Lower leg skin (tissue), 4 donors: ENCODE results near the gene ZNF341. TPM values are rescaled to one million over a fixed set of nuclear protein-coding genes. Genes with fewer than 3 reads are reported as not detected.

ENCODE experiments used
- DNase-seq, 2 donors: peaks; one replicate each; pipeline ENCODE4 v3.0.0-alpha.2; 2019; ENCODE audit warnings: low spot score in 2 of 2
- H3K4me3 ChIP-seq: fragments of 200-600 bp; sonication (generic); 2 replicates; pipeline ENCODE4 v1.5.1; 2017; ENCODE audit warnings: mild to moderate bottlenecking, low read depth; ENCODE audit not compliant: poor library complexity, severe bottlenecking
- POLR2A ChIP-seq, 2 donors: fragments of 450-650 bp; IDR thresholded peaks; one replicate each; pipeline ENCODE4 v1.6.1; 2016 to 2017; ENCODE audit warnings: antibody characterized with exemption in 2 of 2, mild to moderate bottlenecking in 1 of 2, moderate library complexity in 1 of 2
- WGBS, 2 donors: methylation state at CpG; one replicate each; pipeline ENCODE4 v1.1.5; 2018; 5-methylcytosine and 5-hydroxymethylcytosine counted together
- intact Hi-C: fragments of 100-400 bp; cut with DNase I; formaldehyde crosslinking; loops from one replicate; pipeline ENCODE4 v1.15.0; 2023; ENCODE audit warnings: low total_unique reads
- total RNA-seq, 4 donors: library from RNA; depleted of rRNA; stranded (reverse); fragments of >200 nt; gene quantifications; one replicate each; pipeline ENCODE4 v1.1.0, GENCODE V29; 2016
- TF ChIP-seq, protein P1 (sequence below), 3 donors: fragments of 450-650 bp; IDR thresholded peaks; one replicate each; pipeline ENCODE4 v1.5.1; 2016; ENCODE audit warnings: antibody characterized with exemption in 3 of 3, mild to moderate bottlenecking in 3 of 3, moderate library complexity in 2 of 3

The ZNF341 gene
- total RNA-seq, 4 donors from 2014 or later = 3.5 to 5.4 (median 4.2) TPM

DNA sequence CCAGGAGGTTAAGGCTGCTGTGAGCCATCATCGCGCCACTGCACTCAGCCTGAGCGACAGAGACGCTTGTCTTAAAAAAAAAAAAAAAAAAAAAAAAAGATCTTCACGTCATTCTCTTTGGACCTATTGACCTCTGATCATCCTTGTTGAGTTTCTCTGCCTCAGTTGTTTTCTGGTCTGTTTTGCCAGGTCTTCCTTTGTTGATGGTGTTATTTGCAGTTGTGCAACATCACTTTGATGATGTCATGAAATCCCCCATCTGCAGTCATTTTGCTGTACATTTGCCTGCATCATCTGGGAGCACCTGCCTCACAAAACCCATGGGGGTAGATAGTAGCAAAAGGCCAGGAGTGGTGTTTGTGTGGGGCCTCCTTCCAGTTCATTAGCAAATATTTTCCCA lies 40.1 kb downstream of the ZNF341 start:
- H3K4me3 ChIP-seq = no peak overlapping the region
- 90 to 97% methylated on average over 5 of the region's 5 CpGs for WGBS, 2 donors
- no peak for DNase-seq
- TF ChIP-seq, protein P1, sequence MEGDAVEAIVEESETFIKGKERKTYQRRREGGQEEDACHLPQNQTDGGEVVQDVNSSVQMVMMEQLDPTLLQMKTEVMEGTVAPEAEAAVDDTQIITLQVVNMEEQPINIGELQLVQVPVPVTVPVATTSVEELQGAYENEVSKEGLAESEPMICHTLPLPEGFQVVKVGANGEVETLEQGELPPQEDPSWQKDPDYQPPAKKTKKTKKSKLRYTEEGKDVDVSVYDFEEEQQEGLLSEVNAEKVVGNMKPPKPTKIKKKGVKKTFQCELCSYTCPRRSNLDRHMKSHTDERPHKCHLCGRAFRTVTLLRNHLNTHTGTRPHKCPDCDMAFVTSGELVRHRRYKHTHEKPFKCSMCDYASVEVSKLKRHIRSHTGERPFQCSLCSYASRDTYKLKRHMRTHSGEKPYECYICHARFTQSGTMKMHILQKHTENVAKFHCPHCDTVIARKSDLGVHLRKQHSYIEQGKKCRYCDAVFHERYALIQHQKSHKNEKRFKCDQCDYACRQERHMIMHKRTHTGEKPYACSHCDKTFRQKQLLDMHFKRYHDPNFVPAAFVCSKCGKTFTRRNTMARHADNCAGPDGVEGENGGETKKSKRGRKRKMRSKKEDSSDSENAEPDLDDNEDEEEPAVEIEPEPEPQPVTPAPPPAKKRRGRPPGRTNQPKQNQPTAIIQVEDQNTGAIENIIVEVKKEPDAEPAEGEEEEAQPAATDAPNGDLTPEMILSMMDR (IDR thresholded peaks at IDR 0.05) = no peak
- no peak for TF ChIP-seq POLR2A (IDR thresholded peaks at IDR 0.05)
- intact Hi-C loops = no loop called here

DNA sequence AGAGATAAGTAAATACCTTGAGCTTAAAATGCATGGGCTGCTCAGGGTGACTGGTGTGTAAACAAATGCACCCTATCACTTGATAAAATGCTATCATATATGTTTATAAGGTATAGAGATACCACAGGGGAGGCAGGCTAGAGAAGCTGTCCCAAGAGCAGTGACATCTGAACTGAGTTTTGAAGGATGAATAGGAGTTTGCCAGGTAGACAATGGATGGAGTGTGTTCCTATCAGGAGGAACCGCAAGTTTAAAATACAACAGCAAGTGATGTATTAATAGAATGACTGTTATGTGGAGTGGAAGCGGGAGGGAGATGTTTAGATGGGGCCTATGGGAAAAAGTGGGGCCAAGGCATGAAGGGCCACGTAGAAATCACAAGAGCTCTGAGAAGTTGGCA lies 40.6 kb downstream of the ZNF341 start:
- intact Hi-C loops = no loop called here
- TF ChIP-seq, protein P1 (IDR thresholded peaks at IDR 0.05) = no peak
- TF ChIP-seq POLR2A (IDR thresholded peaks at IDR 0.05) = no peak
- no peak overlapping the region for H3K4me3 ChIP-seq
- 94 to 95% methylated on average over 3 of the region's 3 CpGs for WGBS, 2 donors
- DNase-seq = no peak

DNA sequence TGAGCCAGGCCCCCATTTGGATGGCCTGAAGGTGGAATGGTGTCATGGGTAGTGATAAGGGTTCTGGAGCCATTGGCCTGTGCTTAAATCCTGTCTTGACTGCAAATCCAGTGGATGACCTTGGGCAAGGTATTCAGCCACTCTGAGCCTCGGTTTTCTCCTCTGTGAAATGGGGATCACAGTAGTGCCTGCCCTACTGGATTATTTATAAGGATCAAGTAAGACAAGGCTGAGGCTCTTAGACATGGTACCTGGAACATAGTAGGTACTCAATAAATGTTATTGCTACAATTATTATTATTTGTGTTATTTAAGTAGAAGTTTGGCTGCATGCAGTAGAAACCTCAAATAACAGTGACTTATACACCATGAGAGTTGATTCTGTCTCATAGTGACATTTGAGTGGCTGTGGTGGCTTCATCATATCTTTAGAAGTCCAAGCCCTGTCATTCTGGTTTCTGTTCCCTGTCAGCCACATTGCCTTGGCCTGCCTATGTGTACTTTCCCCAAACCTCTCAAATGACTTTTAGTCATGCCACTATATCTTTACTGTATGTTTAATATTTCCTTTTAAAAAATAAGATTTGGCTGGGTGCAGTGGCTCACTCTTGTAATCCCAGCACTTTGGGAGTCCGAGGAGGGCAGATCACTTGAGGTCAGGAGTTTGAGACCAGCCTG lies 41.8 kb downstream of the ZNF341 start:
- no peak for DNase-seq
- WGBS, 2 donors = 53 to 65% methylated on average over 2 of the region's 2 CpGs
- intact Hi-C loops = no loop called here
- H3K4me3 ChIP-seq = no peak overlapping the region
- TF ChIP-seq, protein P1 (IDR thresholded peaks at IDR 0.05) = no peak
- no peak for TF ChIP-seq POLR2A (IDR thresholded peaks at IDR 0.05)

DNA sequence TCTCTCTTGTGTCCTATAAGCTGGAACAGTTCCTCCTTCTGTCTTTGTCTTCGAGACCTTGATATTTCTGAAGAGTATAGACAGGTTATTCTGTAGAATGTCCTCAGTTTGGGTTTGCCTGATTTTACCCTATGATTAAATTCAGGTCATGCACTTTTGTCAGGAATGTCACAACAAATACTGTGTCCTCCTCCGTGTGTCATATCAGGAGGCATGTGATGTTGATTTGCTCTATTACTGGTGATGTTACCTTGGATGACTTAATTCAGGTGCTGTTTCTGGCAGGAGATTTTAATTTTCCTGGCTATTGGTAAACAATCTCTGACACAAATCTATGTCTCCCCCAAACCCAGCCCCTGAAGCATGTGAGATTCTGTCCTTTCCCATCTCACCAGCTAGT lies 46.0 kb downstream of the ZNF341 start:
- 92 to 96% methylated on average over 2 of the region's 2 CpGs for WGBS, 2 donors
- H3K4me3 ChIP-seq = no peak overlapping the region
- intact Hi-C loops = no loop called here
- no peak for DNase-seq
- TF ChIP-seq, protein P1 (IDR thresholded peaks at IDR 0.05) = no peak
- no peak for TF ChIP-seq POLR2A (IDR thresholded peaks at IDR 0.05)

DNA sequence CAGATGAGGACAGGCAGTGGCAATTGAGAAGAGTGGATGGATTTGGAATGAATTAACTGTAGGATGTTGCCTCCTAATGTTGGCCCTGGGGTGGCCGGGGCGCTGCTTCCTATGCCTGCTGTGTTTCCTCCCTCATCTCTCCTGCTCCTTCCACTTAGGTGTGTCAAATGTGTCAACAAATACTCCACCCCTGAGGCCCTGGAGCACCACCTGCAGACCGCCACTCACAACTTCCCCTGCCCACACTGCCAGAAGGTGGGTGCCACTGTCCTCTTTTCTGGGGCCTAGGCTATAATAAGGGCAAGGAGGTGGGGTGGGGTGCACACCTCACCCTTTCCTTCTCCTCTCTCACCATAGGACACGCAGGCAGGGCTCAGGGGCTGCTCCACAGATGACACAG lies 49.3 kb downstream of the ZNF341 start:
- H3K4me3 ChIP-seq = no peak overlapping the region
- DNase-seq = no peak
- WGBS, 2 donors = 84 to 85% methylated on average over 4 of the region's 4 CpGs
- no peak for TF ChIP-seq POLR2A (IDR thresholded peaks at IDR 0.05)
- TF ChIP-seq, protein P1 (IDR thresholded peaks at IDR 0.05) = no peak
- intact Hi-C loops = no loop called here

DNA sequence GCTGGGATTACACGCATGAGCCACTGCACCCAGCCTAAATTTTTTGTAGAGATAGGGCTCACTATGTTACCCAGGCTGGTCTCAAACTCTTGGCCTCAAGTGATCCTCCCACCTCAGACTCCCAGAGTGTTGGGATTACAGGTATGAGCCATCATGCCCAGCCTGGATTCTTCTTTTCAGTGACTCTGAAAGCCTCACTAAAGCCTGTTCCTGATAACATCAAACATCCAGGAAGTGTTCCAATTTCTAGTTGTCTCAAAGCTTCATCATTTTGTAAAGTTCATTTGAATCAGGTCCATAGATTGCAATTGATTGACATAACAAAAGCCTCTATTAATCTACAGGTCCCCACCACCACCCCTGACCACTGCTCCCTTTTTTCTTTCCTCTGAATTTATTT lies 50.1 kb downstream of the ZNF341 start:
- TF ChIP-seq, protein P1 (IDR thresholded peaks at IDR 0.05) = no peak
- TF ChIP-seq POLR2A (IDR thresholded peaks at IDR 0.05) = no peak
- DNase-seq = no peak
- WGBS, 2 donors = 100% methylated on average over 1 of the region's 1 CpG

More for the DNA sequence above, 50.1 kb downstream of the ZNF341 start:
- no peak overlapping the region for H3K4me3 ChIP-seq
- intact Hi-C loops = no loop called here
